IMR-90 (cell line): ENCODE results near the gene ZMYND11. TPM values are rescaled to one million over a fixed set of nuclear protein-coding genes. Genes with fewer than 3 reads are reported as not detected.
"Not testable (repeated sequence)": the region's sequence is repeated elsewhere in the genome, so short reads cannot be mapped to it uniquely, and the experiment has no call there.

Source experiments
- ATAC-seq: fragments of 200-7000 bp; cut with Tn5 transposase; 2 replicates; pipeline ENCODE4 v1.9.1; 2020; ENCODE audit warnings: low read depth, mild to moderate bottlenecking, moderate library complexity
- BruUV-seq: library from RNA; stranded (reverse); fragments of 400-500 nt; replicated peaks from 2 replicates; lab custom pipeline; 2021; lab: Mats Ljungman, UMichigan
- CTCF ChIA-PET: fragments of 300-600 bp; formaldehyde crosslinking; extraction: SDS; loops from one replicate; lab custom pipeline; 2021; ENCODE audit warnings: antibody characterized with exemption; lab: Yijun Ruan, JAX
- POLR2A ChIA-PET: fragments of 300-600 bp; sonication (Branson Sonifier 250); formaldehyde crosslinking; loops from one replicate; lab custom pipeline; 2022; ENCODE audit warnings: antibody characterized with exemption; ENCODE audit not compliant: unreplicated experiment; lab: Charles Lee
- DNase-seq: peaks from one replicate; pipeline ENCODE4 v3.0.0; 2013
- H2AFZ ChIP-seq: replicated peaks from 2 replicates; pipeline ENCODE3; 2013; ENCODE audit warnings: low read length, mild to moderate bottlenecking; ENCODE audit not compliant: poor library complexity
- H2AK5ac ChIP-seq: 2 replicates; pipeline ENCODE4 v1.6.1; 2013; ENCODE audit warnings: low read depth, low read length, inconsistent platforms
- H2AK9ac ChIP-seq: replicated peaks from 2 replicates; pipeline ENCODE3; 2013; ENCODE audit warnings: mild to moderate bottlenecking, low read depth, low read length, moderate library complexity; ENCODE audit not compliant: poor library complexity
- H2BK120ac ChIP-seq: 2 replicates; pipeline ENCODE4 v1.6.1; 2013; ENCODE audit warnings: low read depth, low read length, inconsistent platforms
- H2BK15ac ChIP-seq: 3 replicates; pipeline ENCODE4 v1.6.1; 2013; ENCODE audit warnings: low read depth, low read length, inconsistent platforms
- H2BK20ac ChIP-seq: 2 replicates; pipeline ENCODE4 v1.6.1; 2013; ENCODE audit warnings: low read depth, mild to moderate bottlenecking, inconsistent platforms, low read length, moderate library complexity
- H2BK5ac ChIP-seq: 2 replicates; pipeline ENCODE4 v1.6.1; 2013; ENCODE audit warnings: mild to moderate bottlenecking, low read depth, low read length, inconsistent platforms; ENCODE audit not compliant: poor library complexity, severe bottlenecking
- H3K14ac ChIP-seq: replicated peaks from 2 replicates; pipeline ENCODE4 v1.6.1; 2013; ENCODE audit warnings: low read depth, low read length, inconsistent platforms
- H3K18ac ChIP-seq: 2 replicates; pipeline ENCODE4 v1.6.1; 2013; ENCODE audit warnings: low read depth, low read length, control low read depth
- H3K23ac ChIP-seq: 2 replicates; pipeline ENCODE4 v1.6.1; 2013; ENCODE audit warnings: low read depth, low read length, inconsistent platforms
- H3K27ac ChIP-seq: 2 replicates; pipeline ENCODE4 v1.5.1; 2013; ENCODE audit warnings: mild to moderate bottlenecking, control low read depth, low read length; ENCODE audit not compliant: insufficient read depth
- H3K27me3 ChIP-seq: 2 replicates; pipeline ENCODE4 v1.6.1; 2013; ENCODE audit warnings: low read length; ENCODE audit not compliant: control insufficient read depth, insufficient read depth
- H3K36me3 ChIP-seq: 2 replicates; pipeline ENCODE4 v1.6.1; 2013; ENCODE audit warnings: low read length, mixed read lengths; ENCODE audit not compliant: control insufficient read depth, insufficient read depth
- H3K4ac ChIP-seq: 2 replicates; pipeline ENCODE4 v1.6.1; 2013; ENCODE audit warnings: low read depth, low read length, inconsistent platforms
- H3K4me1 ChIP-seq: 2 replicates; pipeline ENCODE4 v1.6.1; 2013; ENCODE audit warnings: low read length, mixed read lengths; ENCODE audit not compliant: control insufficient read depth, insufficient read depth
- H3K4me2 ChIP-seq: 2 replicates; pipeline ENCODE4 v1.6.1; 2013; ENCODE audit warnings: low read depth, mild to moderate bottlenecking, control low read depth, low read length, moderate library complexity
- H3K4me3 ChIP-seq: 2 replicates; pipeline ENCODE4 v1.5.1; 2013; ENCODE audit warnings: low read depth, mild to moderate bottlenecking, control low read depth, low read length, moderate library complexity; ENCODE audit not compliant: insufficient read depth
- H3K56ac ChIP-seq: 2 replicates; pipeline ENCODE4 v1.6.1; 2013; ENCODE audit warnings: low read length, inconsistent platforms; ENCODE audit not compliant: insufficient read depth; ENCODE audit errors: extremely low read depth
- H3K79me1 ChIP-seq, 2 experiments: 2 replicates each; pipeline ENCODE4 v1.6.1; 2013; ENCODE audit warnings: low read length in 2 of 2, inconsistent platforms in 1 of 2, low read depth in 1 of 2
- H3K9ac ChIP-seq: 2 replicates; pipeline ENCODE4 v1.6.1; 2013; ENCODE audit warnings: low read depth, low read length, control low read depth
- H3K9me1 ChIP-seq: 2 replicates; pipeline ENCODE4 v1.6.1; 2013; ENCODE audit warnings: low read length, inconsistent platforms; ENCODE audit not compliant: insufficient read depth
- H3K9me3 ChIP-seq: 2 replicates; pipeline ENCODE4 v1.6.1; 2013; ENCODE audit warnings: low read length; ENCODE audit not compliant: control insufficient read depth, insufficient read depth
- H4K20me1 ChIP-seq: 2 replicates; pipeline ENCODE4 v1.6.1; 2013; ENCODE audit warnings: low read length, inconsistent platforms; ENCODE audit not compliant: insufficient read depth
- H4K5ac ChIP-seq: 2 replicates; pipeline ENCODE4 v1.6.1; 2013; ENCODE audit warnings: mild to moderate bottlenecking, low read depth, low read length, control low read depth
- H4K8ac ChIP-seq, 2 experiments: 2 replicates each; pipeline ENCODE4 v1.6.1; 2013; ENCODE audit warnings: low read depth in 2 of 2, low read length in 2 of 2, control low read depth in 1 of 2, inconsistent platforms in 1 of 2
- H4K91ac ChIP-seq: 2 replicates; pipeline ENCODE4 v1.6.1; 2013; ENCODE audit warnings: low read depth, low read length, inconsistent platforms; ENCODE audit not compliant: insufficient read depth
- WGBS, 2 experiments: methylation state at CpG; one replicate each; pipeline versions ENCODE4 v1.1.5 to v1.1.7; 2013; ENCODE audit warnings: missing lambda C conversion rate in 2 of 2; ENCODE audit not compliant: insufficient read length in 1 of 2; ENCODE audit errors: extremely low coverage in 2 of 2; 5-methylcytosine and 5-hydroxymethylcytosine counted together
- dilution Hi-C: fragments of 300-500 bp; cut with HindIII; formaldehyde crosslinking; loops from one replicate; pipeline ENCODE4 v1.14.3; 2018; ENCODE audit warnings: low sequenced_read_pairs; ENCODE audit not compliant: unreplicated experiment
- in situ Hi-C: fragments of 300-500 bp; cut with MboI; formaldehyde crosslinking; loops from 3 replicates; pipeline ENCODE4 v1.14.3; 2019; ENCODE audit warnings: low sequenced_read_pairs, inconsistent platforms, mixed read lengths
- intact Hi-C: fragments of 100-400 bp; cut with micrococcal nuclease; formaldehyde crosslinking; loops from 2 replicates; pipeline ENCODE4 v1.10.0; 2022
- polyA plus RNA-seq, 3 experiments: library from polyadenylated mRNA; depleted of rRNA; stranded (reverse); fragments of >200 nt; gene quantifications; 2 replicates each; pipeline ENCODE4 v1.2.3, GENCODE V29; 2012; ENCODE audit warnings: low replicate concordance in 1 of 3
- total RNA-seq: library from RNA; depleted of rRNA; stranded (reverse); fragments of >200 nt; gene quantifications from 2 replicates; pipeline ENCODE4 v1.2.3, GENCODE V29; 2012

Gene ZMYND11
- total and polyA plus RNA-seq, 2 of the 4 experiments (the other 2 are of a cell fraction) = 39.5 to 72.2 TPM

GRCh38 chr10:265074-265440 is 129.8 kb downstream of the ZMYND11 start:
- H3K27me3 ChIP-seq, CTCF ChIA-PET, H3K4me3 ChIP-seq, H3K14ac ChIP-seq, H3K36me3 ChIP-seq, H2AFZ ChIP-seq, intact Hi-C loops, H3K4me1 ChIP-seq, in situ Hi-C loops, DNase-seq, H3K9me3 ChIP-seq, H4K8ac ChIP-seq, H3K4me2 ChIP-seq, H3K79me1 ChIP-seq, H3K23ac ChIP-seq, H3K9ac ChIP-seq, H4K5ac ChIP-seq, H2AK5ac ChIP-seq, H2BK5ac ChIP-seq, H3K56ac ChIP-seq, H3K9me1 ChIP-seq, ATAC-seq, H3K4ac ChIP-seq, dilution Hi-C loops, H2BK15ac ChIP-seq, H2BK120ac ChIP-seq, H3K27ac ChIP-seq, H4K20me1 ChIP-seq, BruUV-seq, H2BK20ac ChIP-seq, H2AK9ac ChIP-seq, H4K91ac ChIP-seq, H3K18ac ChIP-seq: not testable (repeated sequence)
- POLR2A ChIA-PET = interaction anchor here (0.6 kb wide), 1 partner anchor 16 kb away, joined by 24 read pairs; no protein-coding TSS in a partner anchor
- WGBS, 2 experiments = 93% methylated on average over 2 of the region's 6 CpGs; no CpG with 5 or more reads in 1 of the 2 experiments

GRCh38 chr10:265816-266588 is 130.7 kb downstream of the ZMYND11 start:
- H3K18ac ChIP-seq, H2BK20ac ChIP-seq, H3K9me1 ChIP-seq, H4K20me1 ChIP-seq, H3K56ac ChIP-seq, H2AFZ ChIP-seq, H2AK5ac ChIP-seq, H3K36me3 ChIP-seq, H3K4me2 ChIP-seq, in situ Hi-C loops, H3K27me3 ChIP-seq, DNase-seq, H3K4me1 ChIP-seq, H3K4ac ChIP-seq, H2AK9ac ChIP-seq, BruUV-seq, H4K5ac ChIP-seq, H3K9ac ChIP-seq, H2BK120ac ChIP-seq, H3K4me3 ChIP-seq, H2BK15ac ChIP-seq, H3K23ac ChIP-seq, intact Hi-C loops, H3K9me3 ChIP-seq, H4K8ac ChIP-seq, H3K27ac ChIP-seq, H2BK5ac ChIP-seq, H3K79me1 ChIP-seq, dilution Hi-C loops, ATAC-seq, CTCF ChIA-PET, H3K14ac ChIP-seq, H4K91ac ChIP-seq: not testable (repeated sequence)
- POLR2A ChIA-PET = interaction anchor here (0.6 kb wide), 1 partner anchor 15 kb away, joined by 24 read pairs; no protein-coding TSS in a partner anchor
- no CpG with 5 or more reads among the region's 5 CpGs for WGBS, 2 experiments
